Measurements from ENCODE around the gene CGB1.

CGB1 gene

DNA sequence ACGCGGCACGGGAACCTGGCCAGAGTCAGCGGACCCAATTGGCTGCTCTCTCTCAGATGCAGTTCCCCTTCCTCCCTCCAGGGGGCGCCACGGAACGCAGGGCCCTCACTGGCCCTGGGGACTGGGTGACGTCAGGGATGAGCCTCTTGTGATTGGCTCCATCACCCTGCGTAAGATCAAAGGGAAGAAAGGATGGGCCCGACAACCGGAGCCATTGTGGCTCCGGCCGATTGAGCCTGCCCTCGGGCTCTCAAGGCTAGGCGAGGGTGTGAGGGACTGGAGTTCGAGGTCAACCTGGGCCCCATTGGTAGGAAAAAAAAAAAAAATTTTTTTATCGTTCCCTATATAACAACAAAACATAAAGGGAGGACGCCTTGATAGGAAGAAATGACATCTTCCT, at the start of gene CGB1:
Gene CGB1, minus strand, starts transcription at position 81 of the 400 bp plus-strand sequence. CDS start 184 bp downstream, outside the sequence.
- peak; percentile 32 for DNase-seq

DNA sequence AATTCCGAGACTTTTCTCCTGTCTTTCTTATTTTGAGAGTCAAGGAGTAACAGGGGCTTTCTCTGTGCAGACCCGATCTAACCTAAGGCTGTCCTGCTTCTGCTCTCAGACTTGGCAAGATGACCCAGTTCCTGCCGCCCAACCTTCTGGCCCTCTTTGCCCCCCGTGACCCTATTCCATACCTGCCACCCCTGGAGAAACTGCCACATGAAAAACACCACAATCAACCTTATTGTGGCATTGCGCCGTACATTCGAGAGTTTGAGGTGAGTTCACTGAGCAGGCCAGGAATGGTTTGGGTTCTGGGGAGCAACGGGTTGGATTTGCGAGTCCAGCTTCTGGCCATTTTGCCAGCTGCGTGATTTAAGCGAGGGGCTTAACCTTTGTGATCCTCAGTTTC, 49.6 kb upstream of the CGB1 start:
- DNase-seq: no peak

DNA sequence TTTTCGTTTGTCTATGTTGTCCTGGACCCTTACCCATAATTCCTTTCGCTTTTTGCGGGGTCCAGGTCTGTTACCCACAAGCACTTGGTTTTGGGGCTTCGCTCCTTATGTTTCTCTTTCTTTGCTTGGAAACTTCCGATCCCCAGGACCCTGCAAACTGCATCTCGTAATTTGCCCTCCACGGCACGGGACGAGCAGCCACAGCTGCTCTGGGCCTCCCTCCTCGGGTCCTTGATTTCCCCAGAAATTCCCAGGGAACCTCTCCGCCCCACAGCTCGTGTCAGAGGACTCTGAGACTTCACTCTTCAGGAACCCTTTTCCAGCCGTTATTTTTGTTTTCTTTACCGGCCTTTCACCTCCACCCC, 49.2 kb upstream of the CGB1 start:
- DNase-seq: no peak

DNA sequence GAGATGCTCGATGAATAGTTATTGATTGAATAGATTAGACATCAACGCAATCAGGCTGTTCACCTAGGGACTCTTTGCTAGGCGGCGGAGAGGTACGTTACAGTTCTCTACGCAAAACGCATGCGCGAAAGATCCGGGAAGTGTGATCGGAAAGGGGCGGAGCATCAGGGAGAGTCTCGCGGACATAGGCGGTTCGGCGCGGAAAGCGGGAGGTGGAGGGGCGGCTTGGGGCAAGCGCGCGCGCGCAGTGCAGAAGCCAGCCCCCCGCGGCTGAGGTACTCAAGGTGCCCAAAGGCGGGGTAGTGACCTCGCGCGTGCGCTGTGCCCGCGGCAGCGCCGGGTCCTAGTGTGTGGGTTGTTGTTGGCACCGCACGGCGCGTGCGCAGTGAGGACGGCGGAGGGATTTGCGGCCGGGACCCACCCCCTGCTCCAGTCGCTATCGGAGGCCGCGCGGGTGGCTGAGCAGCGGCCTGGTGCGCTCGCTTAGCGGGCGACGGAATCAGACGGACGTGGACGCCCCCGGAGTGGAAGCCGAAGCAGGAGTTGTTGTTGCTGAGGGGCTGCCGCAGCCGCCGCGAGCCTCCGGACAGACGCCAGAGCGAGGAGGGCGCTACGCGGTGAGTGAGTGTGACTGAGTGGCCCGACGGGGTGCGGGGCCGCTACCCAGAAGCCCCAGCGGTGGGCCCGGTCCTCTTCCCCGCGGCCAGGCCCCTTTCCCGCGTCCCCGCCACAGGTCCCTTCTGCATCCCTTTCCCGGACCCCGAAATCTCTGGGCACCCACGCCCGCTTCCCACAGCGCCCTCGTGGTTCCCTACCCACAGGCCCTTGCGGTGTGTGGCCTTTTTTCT, 48.5 kb upstream of the CGB1 start, which contains the start of gene SNRNP70:
Gene SNRNP70, plus strand, starts transcription at position 432 of the 848 bp plus-strand sequence. CDS start 964 bp downstream, outside the sequence.
- peak; percentile 99 for DNase-seq

GRCh38 chr19:49084206-49085019, 47.7 kb upstream of the CGB1 start:
- no peak for DNase-seq

DNA sequence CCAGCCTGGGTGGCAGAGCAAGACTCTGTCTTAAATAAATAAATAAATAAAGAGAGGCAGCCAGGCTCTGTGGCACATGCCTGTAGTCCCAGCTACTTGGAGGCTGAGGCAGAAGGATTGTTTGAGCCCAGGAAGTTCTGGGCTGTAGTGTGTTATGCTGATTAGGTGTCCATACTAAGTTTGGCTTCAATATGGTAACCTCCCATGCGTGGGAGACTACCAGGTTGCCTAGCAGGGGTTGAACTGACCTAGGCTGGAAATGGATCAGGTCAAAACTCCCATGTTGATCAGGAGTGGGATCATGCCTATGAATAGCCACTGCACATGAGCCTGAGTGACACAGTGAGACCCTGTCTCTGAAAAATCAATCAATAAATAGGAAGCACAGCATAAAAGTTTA, 44.6 kb upstream of the CGB1 start:
- no peak for DNase-seq

DNA sequence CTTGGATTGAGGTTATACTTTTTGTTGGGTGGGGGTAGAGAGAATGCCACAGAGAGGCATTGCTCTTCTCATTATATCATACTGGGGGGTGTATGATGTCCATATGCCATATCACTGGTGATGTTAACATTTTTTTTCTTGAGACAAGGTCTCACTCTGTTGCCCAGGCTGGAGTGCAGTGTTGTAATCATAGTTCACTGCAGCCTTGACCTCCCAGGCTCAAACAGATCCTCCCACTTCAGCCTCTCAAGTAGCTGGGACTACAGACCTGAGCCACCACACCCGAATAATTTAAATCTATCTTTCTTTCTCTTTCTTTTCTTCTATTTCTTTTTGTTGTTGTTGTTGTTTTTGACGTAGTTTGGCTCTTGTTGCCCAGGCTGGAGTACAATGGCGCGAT, 43.7 kb upstream of the CGB1 start:
- no peak for DNase-seq

- DNase-seq: peak; percentile 27
Observed at GRCh38 chr19:49074869-49075268, 38.2 kb upstream of the CGB1 start.

GRCh38 chr19:49073514-49074378, 37.1 kb upstream of the CGB1 start:
- no peak for DNase-seq

- DNase-seq: no peak
Observed at GRCh38 chr19:49071860-49072547, 35.3 kb upstream of the CGB1 start.

GRCh38 chr19:49070416-49070815, 33.7 kb upstream of the CGB1 start:
- DNase-seq: no peak

DNA sequence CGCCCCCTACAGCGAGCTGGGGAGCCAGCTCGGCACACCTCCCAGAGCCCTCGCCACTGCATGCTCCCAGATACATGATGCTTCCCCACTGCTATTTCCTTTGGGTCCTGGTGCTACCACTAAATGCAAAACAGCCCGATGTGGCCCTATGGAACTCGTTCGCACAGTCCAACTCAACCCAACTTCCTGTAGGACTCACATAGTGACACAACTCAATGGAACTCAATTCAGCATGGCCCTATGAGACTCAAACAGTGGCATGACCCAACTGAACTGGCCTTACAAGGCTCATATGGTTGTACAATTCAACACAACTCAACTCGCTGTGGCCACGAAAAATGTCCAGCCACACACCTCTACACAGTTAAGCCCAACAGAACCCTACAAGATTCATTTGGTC, 32.3 kb upstream of the CGB1 start:
- no peak for DNase-seq

DNA sequence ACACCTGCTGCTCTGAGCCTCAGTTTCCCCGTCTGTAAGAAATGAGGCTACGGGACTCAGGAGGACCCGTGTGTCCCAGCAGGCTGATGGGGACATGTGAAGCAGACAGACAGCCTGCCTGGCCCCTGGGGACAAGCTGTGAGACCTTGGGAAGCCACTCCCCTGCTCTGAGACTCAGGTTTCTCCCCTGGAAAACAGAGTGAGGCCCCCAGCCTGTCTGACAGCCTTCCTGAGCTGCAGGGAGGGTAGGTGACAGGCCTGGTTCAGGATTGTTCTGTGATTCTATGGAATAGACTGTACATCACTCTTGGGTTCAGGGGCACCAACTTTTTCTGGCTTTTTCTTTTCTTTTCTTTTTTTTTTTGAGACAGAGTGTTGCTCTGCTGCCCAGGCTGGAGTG, 30.9 kb upstream of the CGB1 start:
- DNase-seq: no peak

GRCh38 chr19:49065905-49066512, 29.3 kb upstream of the CGB1 start:
- no peak for DNase-seq

GRCh38 chr19:49064768-49065611, 28.3 kb upstream of the CGB1 start, which contains the start of gene NTF4:
Gene NTF4, minus strand, starts transcription at chr19:49064818. Its CDS starts 2,821 bp downstream, at chr19:49061997.
- no peak for DNase-seq

GRCh38 chr19:49064029-49064629, 27.4 kb upstream of the CGB1 start:
- DNase-seq: no peak

GRCh38 chr19:49061445-49061844, 24.8 kb upstream of the CGB1 start:
- DNase-seq: no peak

- DNase-seq: no peak
Observed at GRCh38 chr19:49061000-49061399, 24.3 kb upstream of the CGB1 start.

DNA sequence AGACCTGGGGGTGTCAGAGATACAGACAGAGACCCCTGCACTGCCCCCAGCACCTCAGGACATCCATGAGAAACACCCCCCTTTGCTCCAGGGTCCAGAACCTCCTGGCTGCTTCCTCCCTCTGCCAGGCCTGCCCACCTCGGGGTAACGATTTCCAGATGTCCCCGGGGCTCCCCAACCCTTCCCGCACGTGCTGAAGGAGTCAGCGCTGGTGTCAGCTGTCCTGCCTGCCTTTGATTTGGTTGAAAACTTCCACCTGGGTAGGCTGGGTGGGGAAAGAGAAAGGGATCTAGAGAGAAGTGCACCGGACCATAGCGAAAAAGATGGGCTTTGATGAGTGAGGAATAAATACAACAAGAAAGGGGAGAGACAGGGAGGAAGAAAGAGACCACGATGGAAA, 22.4 kb upstream of the CGB1 start:
- DNase-seq: no peak

GRCh38 chr19:49058562-49058961, 21.9 kb upstream of the CGB1 start:
- DNase-seq: no peak
